GM23338 (cell line): ENCODE data around the gene ACTR2. TPM values are rescaled to one million over a fixed set of nuclear protein-coding genes. Genes with fewer than 3 reads are reported as not detected.

Experiments
- ATAC-seq: fragments of 200-7000 bp; cut with Tn5 transposase; 3 replicates; pipeline ENCODE4 v1.9.1; 2020
- DNase-seq: peaks from one replicate; pipeline ENCODE4 v3.0.0-alpha.2; 2015; ENCODE audit warnings: low spot score
- H2AFZ ChIP-seq: fragments of 200-600 bp; sonication (generic); 2 replicates; pipeline ENCODE4 v1.8.0; 2016; ENCODE audit warnings: antibody characterized with exemption, mild to moderate bottlenecking, moderate library complexity
- H3F3A ChIP-seq: fragments of 200-600 bp; sonication (generic); replicated peaks from 2 replicates; pipeline ENCODE4 v1.8.0; 2017; ENCODE audit warnings: antibody characterized with exemption, mixed run types, low read depth
- H3K27ac ChIP-seq: fragments of 200-600 bp; sonication (generic); 2 replicates; pipeline ENCODE4 v1.6.1; 2016; ENCODE audit warnings: low read depth
- H3K27me3 ChIP-seq: fragments of 200-600 bp; sonication (generic); 2 replicates; pipeline ENCODE4 v1.8.0; 2016; ENCODE audit warnings: mild to moderate bottlenecking, mixed run types, moderate library complexity; ENCODE audit not compliant: insufficient read depth
- H3K36me3 ChIP-seq: fragments of 200-600 bp; sonication (generic); 2 replicates; pipeline ENCODE4 v1.8.0; 2016; ENCODE audit warnings: mild to moderate bottlenecking; ENCODE audit not compliant: insufficient read depth
- H3K4me1 ChIP-seq: fragments of 200-600 bp; sonication (generic); 2 replicates; pipeline ENCODE4 v1.8.0; 2016; ENCODE audit warnings: mild to moderate bottlenecking, moderate library complexity; ENCODE audit not compliant: insufficient read depth
- H3K4me2 ChIP-seq: fragments of 200-600 bp; sonication (generic); 2 replicates; pipeline ENCODE4 v1.7.1; 2017; ENCODE audit warnings: mixed run types
- H3K4me3 ChIP-seq: fragments of 200-600 bp; sonication (generic); 2 replicates; pipeline ENCODE4 v1.6.1; 2016; ENCODE audit warnings: mixed run types
- H3K79me2 ChIP-seq: fragments of 200-600 bp; sonication (generic); replicated peaks from 2 replicates; pipeline ENCODE4 v1.8.0; 2017; ENCODE audit warnings: mild to moderate bottlenecking; ENCODE audit not compliant: insufficient read depth
- H3K9me2 ChIP-seq: fragments of 200-600 bp; sonication (generic); 2 replicates; pipeline ENCODE4 v1.8.0; 2017; ENCODE audit not compliant: insufficient read depth
- H4K20me1 ChIP-seq: fragments of 200-600 bp; sonication (generic); replicated peaks from 2 replicates; pipeline ENCODE4 v1.8.0; 2017; ENCODE audit warnings: mild to moderate bottlenecking; ENCODE audit not compliant: insufficient read depth
- H3K27ac Mint-ChIP-seq: 2 replicates; pipeline ENCODE4 v1.8.0; 2020; ENCODE audit warnings: inconsistent platforms, mild to moderate bottlenecking, moderate library complexity, mixed read lengths
- H3K27me3 Mint-ChIP-seq: 3 replicates; pipeline ENCODE4 v1.8.0; 2022; ENCODE audit warnings: low read depth, mild to moderate bottlenecking, moderate library complexity, mixed read lengths, inconsistent platforms; ENCODE audit not compliant: insufficient read depth, poor library complexity
- H3K36me3 Mint-ChIP-seq: 3 replicates; pipeline ENCODE4 v1.8.0; 2021; ENCODE audit warnings: low read depth, mild to moderate bottlenecking, inconsistent platforms, moderate library complexity, mixed read lengths
- H3K4me1 Mint-ChIP-seq: 3 replicates; pipeline ENCODE4 v1.8.0; 2020; ENCODE audit warnings: mild to moderate bottlenecking, inconsistent platforms, mixed read lengths
- H3K4me3 Mint-ChIP-seq: 3 replicates; pipeline ENCODE4 v1.8.0; 2021; ENCODE audit warnings: moderate library complexity, mild to moderate bottlenecking, inconsistent platforms, mixed read lengths
- H3K9me3 Mint-ChIP-seq: 3 replicates; pipeline ENCODE4 v1.8.0; 2020; ENCODE audit warnings: moderate library complexity, mild to moderate bottlenecking, inconsistent platforms, mixed read lengths
- CREB1 ChIP-seq: fragments of 250-450 bp; sonication (Bioruptor Pico); IDR thresholded peaks from 2 replicates; pipeline ENCODE4 v1.5.0; 2020; ENCODE audit warnings: low read depth, mild to moderate bottlenecking, moderate library complexity
- JUNB ChIP-seq: IDR thresholded peaks from one replicate; pipeline ENCODE4 v1.6.1; 2016; ENCODE audit warnings: antibody characterized with exemption; ENCODE audit not compliant: unreplicated experiment
- NANOG ChIP-seq: IDR thresholded peaks from 2 replicates; pipeline ENCODE4 v1.6.1; 2016; ENCODE audit warnings: antibody characterized with exemption, borderline replicate concordance
- POLR2AphosphoS5 ChIP-seq: IDR thresholded peaks from 2 replicates; pipeline ENCODE4 v1.6.1; 2016; ENCODE audit warnings: antibody characterized with exemption, low read depth
- ZNF331 ChIP-seq: fragments of 250-450 bp; sonication (Bioruptor Pico); IDR thresholded peaks from 2 replicates; pipeline ENCODE4 v1.5.0; 2020; ENCODE audit warnings: low read depth, mild to moderate bottlenecking, moderate library complexity
- polyA plus RNA-seq: library from polyadenylated mRNA; unstranded; fragments of >200 nt; fragmentation: Nextera tagmentation; extraction: Ambion mirVana; gene quantifications from 2 replicates; pipeline ENCODE4 v1.2.1, GENCODE V29; 2016
- total RNA-seq: library from RNA; depleted of rRNA; stranded (reverse); fragments of >200 nt; shearing (Covaris generic); gene quantifications from 2 replicates; pipeline ENCODE4 v1.2.3, GENCODE V29; 2014
- TF ChIP-seq, protein P1 (sequence below), 2 experiments: fragments of 200-600 bp in 1 of 2; sonication (generic) in 1 of 2; conservative IDR thresholded peaks; 2 replicates each; pipeline versions ENCODE4 v1.5.1 to v1.6.1; 2016 to 2017; ENCODE audit warnings: antibody characterized with exemption in 2 of 2, low read depth in 2 of 2, mild to moderate bottlenecking in 2 of 2, moderate library complexity in 1 of 2
- TF ChIP-seq, protein P2 (sequence below): IDR thresholded peaks from one replicate; pipeline ENCODE4 v1.6.1; 2018; ENCODE audit warnings: antibody characterized with exemption; ENCODE audit not compliant: unreplicated experiment
- TF ChIP-seq, protein P3 (sequence below): IDR thresholded peaks from 2 replicates; pipeline ENCODE4 v1.6.1; 2016; ENCODE audit warnings: antibody characterized with exemption

Gene ACTR2
- total and polyA plus RNA-seq, 2 experiments from 2014 or later = 73.6 to 87.6 TPM

DNA sequence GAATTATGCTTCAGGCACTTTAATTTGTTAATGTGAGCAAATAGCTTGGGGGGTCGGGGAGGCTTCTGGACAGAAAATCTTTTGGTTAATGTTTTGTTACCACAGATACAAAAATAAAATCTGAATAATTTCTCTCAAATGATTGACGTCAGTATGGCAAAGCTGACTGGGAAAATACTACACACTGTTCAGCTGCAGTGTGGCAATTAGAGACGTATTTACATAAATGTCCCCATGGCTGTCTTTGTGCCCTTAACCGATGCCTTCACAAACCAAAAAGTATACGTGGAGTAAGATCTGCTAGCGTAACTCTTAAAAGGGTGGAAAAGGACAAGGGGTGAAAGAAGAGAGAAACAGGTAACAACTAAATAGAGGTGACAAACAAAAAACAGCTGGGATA is 83.4 kb downstream of the ACTR2 start (continued):
- TF ChIP-seq, protein P1, sequence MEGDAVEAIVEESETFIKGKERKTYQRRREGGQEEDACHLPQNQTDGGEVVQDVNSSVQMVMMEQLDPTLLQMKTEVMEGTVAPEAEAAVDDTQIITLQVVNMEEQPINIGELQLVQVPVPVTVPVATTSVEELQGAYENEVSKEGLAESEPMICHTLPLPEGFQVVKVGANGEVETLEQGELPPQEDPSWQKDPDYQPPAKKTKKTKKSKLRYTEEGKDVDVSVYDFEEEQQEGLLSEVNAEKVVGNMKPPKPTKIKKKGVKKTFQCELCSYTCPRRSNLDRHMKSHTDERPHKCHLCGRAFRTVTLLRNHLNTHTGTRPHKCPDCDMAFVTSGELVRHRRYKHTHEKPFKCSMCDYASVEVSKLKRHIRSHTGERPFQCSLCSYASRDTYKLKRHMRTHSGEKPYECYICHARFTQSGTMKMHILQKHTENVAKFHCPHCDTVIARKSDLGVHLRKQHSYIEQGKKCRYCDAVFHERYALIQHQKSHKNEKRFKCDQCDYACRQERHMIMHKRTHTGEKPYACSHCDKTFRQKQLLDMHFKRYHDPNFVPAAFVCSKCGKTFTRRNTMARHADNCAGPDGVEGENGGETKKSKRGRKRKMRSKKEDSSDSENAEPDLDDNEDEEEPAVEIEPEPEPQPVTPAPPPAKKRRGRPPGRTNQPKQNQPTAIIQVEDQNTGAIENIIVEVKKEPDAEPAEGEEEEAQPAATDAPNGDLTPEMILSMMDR (conservative IDR thresholded peaks at IDR 0.05; ENCODE audit: low read depth in 2 of 2) = no peak
- TF ChIP-seq, protein P2, sequence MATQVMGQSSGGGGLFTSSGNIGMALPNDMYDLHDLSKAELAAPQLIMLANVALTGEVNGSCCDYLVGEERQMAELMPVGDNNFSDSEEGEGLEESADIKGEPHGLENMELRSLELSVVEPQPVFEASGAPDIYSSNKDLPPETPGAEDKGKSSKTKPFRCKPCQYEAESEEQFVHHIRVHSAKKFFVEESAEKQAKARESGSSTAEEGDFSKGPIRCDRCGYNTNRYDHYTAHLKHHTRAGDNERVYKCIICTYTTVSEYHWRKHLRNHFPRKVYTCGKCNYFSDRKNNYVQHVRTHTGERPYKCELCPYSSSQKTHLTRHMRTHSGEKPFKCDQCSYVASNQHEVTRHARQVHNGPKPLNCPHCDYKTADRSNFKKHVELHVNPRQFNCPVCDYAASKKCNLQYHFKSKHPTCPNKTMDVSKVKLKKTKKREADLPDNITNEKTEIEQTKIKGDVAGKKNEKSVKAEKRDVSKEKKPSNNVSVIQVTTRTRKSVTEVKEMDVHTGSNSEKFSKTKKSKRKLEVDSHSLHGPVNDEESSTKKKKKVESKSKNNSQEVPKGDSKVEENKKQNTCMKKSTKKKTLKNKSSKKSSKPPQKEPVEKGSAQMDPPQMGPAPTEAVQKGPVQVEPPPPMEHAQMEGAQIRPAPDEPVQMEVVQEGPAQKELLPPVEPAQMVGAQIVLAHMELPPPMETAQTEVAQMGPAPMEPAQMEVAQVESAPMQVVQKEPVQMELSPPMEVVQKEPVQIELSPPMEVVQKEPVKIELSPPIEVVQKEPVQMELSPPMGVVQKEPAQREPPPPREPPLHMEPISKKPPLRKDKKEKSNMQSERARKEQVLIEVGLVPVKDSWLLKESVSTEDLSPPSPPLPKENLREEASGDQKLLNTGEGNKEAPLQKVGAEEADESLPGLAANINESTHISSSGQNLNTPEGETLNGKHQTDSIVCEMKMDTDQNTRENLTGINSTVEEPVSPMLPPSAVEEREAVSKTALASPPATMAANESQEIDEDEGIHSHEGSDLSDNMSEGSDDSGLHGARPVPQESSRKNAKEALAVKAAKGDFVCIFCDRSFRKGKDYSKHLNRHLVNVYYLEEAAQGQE = no peak
- TF ChIP-seq JUNB (no peak), POLR2AphosphoS5 (no peak)
- TF ChIP-seq, protein P3, sequence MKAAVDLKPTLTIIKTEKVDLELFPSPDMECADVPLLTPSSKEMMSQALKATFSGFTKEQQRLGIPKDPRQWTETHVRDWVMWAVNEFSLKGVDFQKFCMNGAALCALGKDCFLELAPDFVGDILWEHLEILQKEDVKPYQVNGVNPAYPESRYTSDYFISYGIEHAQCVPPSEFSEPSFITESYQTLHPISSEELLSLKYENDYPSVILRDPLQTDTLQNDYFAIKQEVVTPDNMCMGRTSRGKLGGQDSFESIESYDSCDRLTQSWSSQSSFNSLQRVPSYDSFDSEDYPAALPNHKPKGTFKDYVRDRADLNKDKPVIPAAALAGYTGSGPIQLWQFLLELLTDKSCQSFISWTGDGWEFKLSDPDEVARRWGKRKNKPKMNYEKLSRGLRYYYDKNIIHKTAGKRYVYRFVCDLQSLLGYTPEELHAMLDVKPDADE = no peak

DNA sequence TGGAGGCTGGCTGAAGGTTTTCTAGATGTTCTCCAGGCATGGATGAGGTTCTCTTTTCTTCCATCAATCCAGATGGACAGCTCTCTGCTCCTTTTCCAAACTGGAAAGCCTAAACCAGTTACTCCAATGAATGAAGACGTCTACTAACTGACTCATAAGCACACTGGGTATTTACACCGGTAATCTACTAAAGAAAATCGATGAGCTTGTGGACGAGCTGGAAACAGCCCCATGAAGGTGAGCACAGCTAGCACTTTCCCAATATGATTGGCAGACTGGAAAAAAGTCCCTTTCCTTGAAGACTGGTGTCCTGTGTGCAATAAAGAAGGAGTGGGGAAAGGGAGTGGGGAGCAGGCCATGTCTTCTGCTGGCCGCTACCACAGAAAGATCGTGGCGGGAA is 84.0 kb downstream of the ACTR2 start:
- H3K27me3 ChIP-seq = no peaks in the 10 kb centered on the region
- no peaks in the 10 kb centered on the region for H3K9me2 ChIP-seq
- H3K79me2 ChIP-seq = no peaks in the 10 kb centered on the region
- no peak for ATAC-seq
- no peak overlapping the region for H3K4me2 ChIP-seq
- Mint-ChIP-seq H3K27me3 (peaks cover 13% of the 10 kb centered on the region), H3K4me3 (no peak overlapping the region), H3K4me1 (no peaks in the 10 kb centered on the region; the same call in 2 of the 3 replicates), H3K9me3 (no peaks in the 10 kb centered on the region), H3K36me3 (peaks cover 23% of the 10 kb centered on the region), H3K27ac (no peak overlapping the region)
- H3K4me1 ChIP-seq = no peaks in the 10 kb centered on the region
- no peak overlapping the region for H2AFZ ChIP-seq
- peaks cover 7% of the 10 kb centered on the region for H4K20me1 ChIP-seq
- TF ChIP-seq ZNF331 (CRISPR knock-in tag) (no peak), JUNB (no peak), NANOG (no peak), CREB1 (CRISPR knock-in tag) (no peak)
- TF ChIP-seq, protein P1 (conservative IDR thresholded peaks at IDR 0.05; ENCODE audit: low read depth in 2 of 2) = no peak
- TF ChIP-seq, protein P2 = no peak
- H3K4me3 ChIP-seq = no peak overlapping the region
- H3F3A ChIP-seq = no peaks in the 10 kb centered on the region
- no peaks in the 10 kb centered on the region for H3K36me3 ChIP-seq
- H3K27ac ChIP-seq = no peak overlapping the region
- DNase-seq = no peak
